Measurements from ENCODE around the gene PMVK.

Gene PMVK

DNA sequence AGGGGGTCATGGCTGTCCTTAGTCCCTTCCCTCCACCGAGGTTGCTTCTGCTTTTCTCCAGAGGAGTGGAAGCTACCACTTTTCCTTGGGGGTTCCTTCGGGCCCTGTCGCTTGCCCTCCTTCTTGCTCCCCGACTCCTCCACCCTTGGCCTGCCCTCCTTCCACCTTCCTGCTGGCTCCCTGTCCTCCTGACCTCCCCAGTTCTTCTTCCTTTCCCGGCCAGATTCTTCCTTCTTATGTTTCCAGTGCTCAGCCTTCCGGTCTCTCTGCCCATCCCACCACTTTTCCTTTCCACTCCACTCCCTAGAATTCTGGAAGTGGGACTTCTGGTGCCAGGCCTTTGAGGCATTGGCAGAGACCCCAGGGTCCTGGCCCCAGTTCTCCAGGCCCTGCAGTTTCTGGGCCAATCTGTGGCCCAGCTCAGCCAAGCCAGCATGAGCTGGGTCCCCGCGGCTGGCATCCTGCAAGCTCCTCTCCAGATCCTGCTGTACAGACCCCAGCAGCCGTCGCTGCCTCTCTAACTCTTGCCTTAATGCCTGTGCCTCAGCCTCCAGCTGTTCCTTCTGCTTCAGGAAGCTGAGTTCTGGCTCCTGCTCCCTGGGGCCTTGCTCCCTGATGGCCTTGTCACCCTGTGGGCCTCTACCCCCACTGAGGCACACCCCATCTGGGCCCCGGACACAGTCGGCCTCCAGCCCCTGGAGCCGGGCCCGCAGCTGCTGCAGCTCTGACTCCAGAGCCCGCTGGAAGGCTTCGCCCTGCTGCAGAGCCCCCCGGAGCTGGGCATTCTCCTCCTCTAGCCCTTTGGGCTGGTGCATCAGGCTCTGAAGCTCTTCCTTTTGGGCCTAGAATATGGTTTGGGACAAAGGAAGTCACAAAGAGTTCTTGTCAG, 9.7 kb upstream of the PMVK start:
- DNase-seq (ENCODE audit: low read depth), result no peak

- no peak for DNase-seq (ENCODE audit: low read depth)
Measured at GRCh38 chr1:154945160-154945961, 8.8 kb upstream of the PMVK start.

- DNase-seq (ENCODE audit: low read depth), result no peak
Measured at GRCh38 chr1:154944401-154945159, 8.1 kb upstream of the PMVK start.

DNA sequence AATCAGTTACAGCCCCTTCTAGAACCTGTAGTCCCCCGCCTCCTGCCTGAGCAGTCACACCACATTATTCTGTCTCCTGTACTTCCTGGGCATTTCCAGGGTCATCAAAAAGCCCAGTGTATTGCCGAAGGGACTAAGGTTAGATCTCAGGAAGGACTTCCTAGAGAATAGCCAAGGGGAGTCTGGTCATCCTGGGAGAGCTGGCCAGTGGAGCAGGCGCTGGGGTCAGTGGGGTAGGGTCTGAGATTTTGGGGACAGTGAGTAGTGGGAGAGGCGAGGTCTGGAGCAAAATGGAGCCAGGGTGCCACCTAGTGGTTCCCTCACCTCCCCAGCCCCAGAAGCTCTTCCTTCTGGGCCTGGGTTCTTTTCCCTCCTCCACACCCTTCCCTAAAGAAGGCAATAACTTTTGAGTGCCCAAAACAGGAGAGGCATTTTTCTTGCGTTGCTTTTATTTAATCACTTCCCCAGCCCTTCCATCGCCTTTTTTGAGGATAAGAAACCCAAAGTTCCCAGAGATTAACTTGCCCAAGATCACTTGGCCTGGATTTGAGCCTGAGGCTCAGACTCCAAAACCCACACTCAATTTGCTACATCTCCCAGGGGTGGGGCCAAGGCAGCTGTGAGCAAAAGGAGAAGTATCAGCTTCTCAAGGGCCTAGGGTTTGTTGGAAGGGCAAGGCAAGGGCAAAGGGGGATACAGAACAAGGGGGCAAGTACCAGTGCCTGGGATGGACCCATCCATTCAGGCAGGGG, 7.3 kb upstream of the PMVK start:
- peak; percentile 45 for DNase-seq (ENCODE audit: low read depth)

GRCh38 chr1:154941333-154942013, 5.0 kb upstream of the PMVK start:
- DNase-seq (ENCODE audit: low read depth), result no peak

DNA sequence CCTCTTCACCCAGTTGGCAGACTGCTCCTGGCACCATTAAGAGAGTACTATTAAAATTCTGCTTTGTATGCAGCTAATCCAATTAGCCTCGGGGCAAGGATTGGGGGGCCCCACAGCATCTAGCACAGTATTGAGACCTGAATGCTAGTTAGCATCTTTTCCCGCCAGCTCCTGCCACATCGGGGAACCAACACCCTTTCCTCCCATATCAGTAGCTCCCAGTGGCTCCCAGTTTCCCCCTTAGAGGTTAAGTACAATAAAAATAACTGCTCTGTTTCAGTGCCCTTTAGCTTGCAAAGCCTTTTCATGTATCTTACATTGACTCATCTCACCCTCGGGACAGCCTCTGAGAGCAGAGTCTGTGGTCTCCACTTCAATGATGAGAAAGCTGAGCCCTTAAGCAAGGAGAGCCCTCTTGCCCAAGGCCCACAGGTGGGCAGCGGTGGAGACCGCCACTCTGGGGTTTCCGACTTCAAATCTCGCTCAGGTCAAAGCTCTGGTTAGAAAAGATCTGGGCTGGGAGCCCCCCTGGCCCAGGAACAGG, 4.2 kb upstream of the PMVK start:
- DNase-seq (ENCODE audit: low read depth), result no peak

- DNase-seq (ENCODE audit: low read depth), result no peak
Measured at GRCh38 chr1:154940213-154940560, 3.7 kb upstream of the PMVK start.

DNA sequence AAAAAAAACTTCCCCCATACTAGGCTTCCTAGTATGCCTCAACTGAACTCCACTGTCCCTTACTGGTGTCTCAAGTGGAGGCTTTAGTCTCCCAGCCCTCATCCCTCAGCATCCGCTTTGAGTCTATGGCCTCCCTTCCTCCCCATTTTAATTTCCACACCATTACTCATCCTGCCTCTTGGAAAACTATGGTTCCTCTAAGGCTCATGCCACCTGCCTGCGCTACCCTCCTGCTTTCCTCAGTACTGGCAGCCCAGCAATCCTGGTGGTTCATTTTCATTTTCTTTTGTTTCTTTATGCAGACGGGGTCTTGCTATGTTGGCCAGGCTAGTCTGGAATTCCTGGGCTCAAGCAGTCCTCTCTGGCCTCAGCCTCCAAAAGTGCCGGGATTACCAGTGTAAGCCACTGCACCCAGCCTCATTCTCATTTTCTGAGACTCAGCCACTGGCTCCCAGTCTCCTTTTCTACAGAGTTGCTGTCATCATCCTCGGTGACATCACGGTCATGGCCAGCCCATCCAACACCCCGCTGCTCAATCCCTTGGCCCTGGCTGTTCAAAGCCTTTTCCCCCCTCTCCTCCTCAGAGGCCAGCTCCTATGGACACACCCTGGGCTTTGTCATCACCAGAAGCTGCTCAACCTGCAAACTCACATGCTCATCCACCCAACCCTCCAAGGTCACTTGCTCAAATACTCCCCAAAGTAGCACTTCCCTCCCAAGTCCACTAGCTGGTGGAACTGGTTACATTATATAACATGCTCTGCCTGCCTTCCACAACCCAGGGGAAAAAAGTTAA, 2.3 kb upstream of the PMVK start:
- no peak for DNase-seq (ENCODE audit: low read depth)

DNA sequence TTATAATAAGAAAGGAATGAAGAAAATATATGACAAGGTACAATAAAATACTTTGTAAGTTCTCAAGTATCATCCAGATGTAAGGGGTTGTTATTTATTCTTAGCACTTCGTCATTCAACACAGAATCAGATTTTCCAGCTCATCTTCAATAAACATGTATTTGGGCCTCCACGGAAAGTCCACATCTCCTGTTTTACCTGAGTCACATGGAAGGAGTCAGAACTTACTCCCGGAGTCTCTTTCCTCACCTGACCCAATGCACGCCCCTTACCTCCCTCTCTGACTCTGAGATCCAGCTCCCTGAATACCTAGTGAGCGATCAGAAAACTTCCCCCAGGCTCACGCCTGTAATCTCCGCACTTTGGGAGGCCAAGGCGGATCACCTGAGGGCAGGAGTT, 1.5 kb upstream of the PMVK start:
- no peak for DNase-seq (ENCODE audit: low read depth)

GRCh38 chr1:154937085-154937987, 817 bp upstream of the PMVK start:
- peak; percentile 95 for DNase-seq (ENCODE audit: low read depth)

DNA sequence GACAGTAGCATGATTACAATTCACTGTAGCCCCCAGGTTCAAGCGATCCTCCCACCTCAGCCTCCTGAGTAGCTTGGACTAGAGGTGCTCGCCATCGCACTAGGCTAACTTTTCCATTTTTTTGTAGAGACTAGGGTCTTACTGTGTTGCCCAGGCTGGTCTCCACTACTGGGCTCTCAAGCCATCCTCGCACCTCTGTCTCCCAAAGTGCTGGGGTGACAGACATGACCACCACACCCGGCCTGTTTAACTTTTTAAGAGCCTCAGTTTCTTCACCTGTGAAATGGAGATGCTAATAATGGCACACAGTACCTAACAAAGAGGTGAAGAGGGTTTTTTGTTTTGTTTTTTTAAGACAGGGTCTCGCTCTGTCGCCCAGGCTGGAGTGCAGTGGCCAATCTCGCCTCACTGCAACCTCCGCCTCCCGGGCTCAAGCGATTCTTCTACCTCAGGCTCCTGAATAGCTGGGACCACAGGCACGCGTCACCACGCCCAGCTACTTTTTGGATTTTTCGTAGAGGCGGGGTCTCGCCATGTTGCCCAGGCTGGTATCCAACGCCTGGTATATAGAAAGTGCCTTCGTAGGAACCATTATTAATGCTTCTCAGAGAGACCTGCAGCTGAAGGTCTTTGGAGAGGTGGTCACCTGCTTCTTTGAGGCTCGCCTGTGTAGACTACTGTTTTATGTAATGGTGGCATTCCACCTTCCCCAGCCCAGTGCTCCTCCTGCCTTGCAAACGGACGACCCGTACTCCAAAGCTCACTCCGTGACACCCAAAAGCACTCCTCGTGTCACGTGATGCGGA, 567 bp downstream of the PMVK start:
- no peak for DNase-seq (ENCODE audit: low read depth)

GRCh38 chr1:154934358-154934948, 2.1 kb downstream of the PMVK start:
- DNase-seq (ENCODE audit: low read depth), result no peak

- peak; percentile 34 for DNase-seq (ENCODE audit: low read depth)
Measured at GRCh38 chr1:154931940-154932487, 4.5 kb downstream of the PMVK start.

- DNase-seq (ENCODE audit: low read depth), result no peak
Measured at GRCh38 chr1:154926201-154926600, 10.3 kb downstream of the PMVK start.

- DNase-seq (ENCODE audit: low read depth), result no peak
Measured at GRCh38 chr1:154925335-154926170, 11.0 kb downstream of the PMVK start.

DNA sequence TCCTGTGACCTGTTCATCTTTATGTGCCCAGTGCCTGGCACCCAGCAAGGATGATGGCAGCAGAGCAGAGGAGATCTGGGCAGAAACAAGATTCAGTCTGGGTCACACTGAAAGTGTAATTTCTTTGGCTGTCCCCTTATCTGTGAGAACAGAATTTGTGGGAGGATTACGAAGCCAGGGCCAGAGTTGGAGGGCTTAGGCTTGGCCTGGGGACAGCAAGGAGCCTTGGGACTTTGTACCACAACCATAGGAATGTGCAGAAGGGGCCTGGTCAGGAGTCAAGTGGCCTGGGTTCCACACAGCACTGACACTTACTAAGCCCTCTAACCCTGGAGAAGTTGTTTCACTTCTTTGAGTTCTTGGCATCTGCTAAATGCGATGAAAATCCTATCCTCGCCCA, 12.8 kb downstream of the PMVK start:
- no peak for DNase-seq (ENCODE audit: low read depth)

- no peak for DNase-seq (ENCODE audit: low read depth)
Measured at GRCh38 chr1:154913273-154913672, 23.2 kb downstream of the PMVK start.

Data from ELR (cell line).